ENCODE data around the gene DDAH2. TPM values are rescaled to one million over a fixed set of nuclear protein-coding genes. Genes with fewer than 3 reads are reported as not detected.
A peak's percentile ranks its signal among the peaks of the same experiment; 100 is the strongest.

DDAH2 gene, protein sequence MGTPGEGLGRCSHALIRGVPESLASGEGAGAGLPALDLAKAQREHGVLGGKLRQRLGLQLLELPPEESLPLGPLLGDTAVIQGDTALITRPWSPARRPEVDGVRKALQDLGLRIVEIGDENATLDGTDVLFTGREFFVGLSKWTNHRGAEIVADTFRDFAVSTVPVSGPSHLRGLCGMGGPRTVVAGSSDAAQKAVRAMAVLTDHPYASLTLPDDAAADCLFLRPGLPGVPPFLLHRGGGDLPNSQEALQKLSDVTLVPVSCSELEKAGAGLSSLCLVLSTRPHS
- polyA plus RNA-seq (ENCODE audit: insufficient read length in 10 of 10) = 100 to 1,000 TPM in 8 of 10 donors, 10 to 100 TPM in 2; 87.3 to 135 (median 109) TPM
- long read RNA-seq, donor 1, transcript DDAH2-213 (7 exons, 1,688 nt) = major isoform, 47 of 81 reads
- long read RNA-seq, donor 1, transcript DDAH2-212 (6 exons, 1,688 nt) = minor isoform, 21 of 81 reads
- long read RNA-seq, donor 1, partial matches to known transcripts = 5 of 81 reads
- long read RNA-seq, donor 1, other reads (novel, unspliced or antisense) = 0 of 81 reads
- long read RNA-seq, donor 2, transcript DDAH2-212 (6 exons, 1,688 nt) = minor isoform, 17 of 70 reads
- long read RNA-seq, donor 2, transcript DDAH2-213 (7 exons, 1,688 nt) = major isoform, 49 of 70 reads
- long read RNA-seq, donor 2, partial matches to known transcripts = 0 of 70 reads
- long read RNA-seq, donor 2, other reads (novel, unspliced or antisense) = 0 of 70 reads
- long read RNA-seq, donor 3 = 0 reads
- long read RNA-seq, donor 4, transcript DDAH2-213 (7 exons, 1,688 nt) = major isoform, 37 of 58 reads
- long read RNA-seq, donor 4, transcript DDAH2-212 (6 exons, 1,688 nt) = minor isoform, 16 of 58 reads
- long read RNA-seq, donor 4, partial matches to known transcripts = 0 of 58 reads
- long read RNA-seq, donor 4, other reads (novel, unspliced or antisense) = 0 of 58 reads
- long read RNA-seq, donor 5, transcript DDAH2-212 (6 exons, 1,688 nt) = minor isoform, 24 of 85 reads
- long read RNA-seq, donor 5, transcript DDAH2-213 (7 exons, 1,688 nt) = major isoform, 40 of 85 reads
- long read RNA-seq, donor 5, partial matches to known transcripts = 15 of 85 reads
- long read RNA-seq, donor 5, other reads (novel, unspliced or antisense) = 0 of 85 reads
- long read RNA-seq, donor 6, transcript DDAH2-212 (6 exons, 1,688 nt) = minor isoform, 22 of 67 reads
- long read RNA-seq, donor 6, transcript DDAH2-213 (7 exons, 1,688 nt) = major isoform, 38 of 67 reads
- long read RNA-seq, donor 6, transcript DDAH2-211 (7 exons, 1,330 nt) = minor isoform, 6 of 67 reads
- long read RNA-seq, donor 6, partial matches to known transcripts = 0 of 67 reads
- long read RNA-seq, donor 6, other reads (novel, unspliced or antisense) = 0 of 67 reads
- long read RNA-seq, donor 7, transcript DDAH2-220 (3 exons, 1,121 nt) = minor isoform, 7 of 45 reads
- long read RNA-seq, donor 7, transcript DDAH2-212 (6 exons, 1,688 nt) = minor isoform, 5 of 45 reads
- long read RNA-seq, donor 7, transcript DDAH2-213 (7 exons, 1,688 nt) = major isoform, 31 of 45 reads
- long read RNA-seq, donor 7, partial matches to known transcripts = 0 of 45 reads
- long read RNA-seq, donor 7, other reads (novel, unspliced or antisense) = 0 of 45 reads
- long read RNA-seq, donor 8, transcript DDAH2-212 (6 exons, 1,688 nt) = minor isoform, 18 of 52 reads
- long read RNA-seq, donor 8, transcript DDAH2-213 (7 exons, 1,688 nt) = major isoform, 30 of 52 reads
- long read RNA-seq, donor 8, partial matches to known transcripts = 0 of 52 reads
- long read RNA-seq, donor 8, other reads (novel, unspliced or antisense) = 0 of 52 reads
- long read RNA-seq, donor 9, transcript DDAH2-213 (7 exons, 1,688 nt) = major isoform, 10 of 13 reads
- long read RNA-seq, donor 9, partial matches to known transcripts = 0 of 13 reads
- long read RNA-seq, donor 9, other reads (novel, unspliced or antisense) = 0 of 13 reads

DNA sequence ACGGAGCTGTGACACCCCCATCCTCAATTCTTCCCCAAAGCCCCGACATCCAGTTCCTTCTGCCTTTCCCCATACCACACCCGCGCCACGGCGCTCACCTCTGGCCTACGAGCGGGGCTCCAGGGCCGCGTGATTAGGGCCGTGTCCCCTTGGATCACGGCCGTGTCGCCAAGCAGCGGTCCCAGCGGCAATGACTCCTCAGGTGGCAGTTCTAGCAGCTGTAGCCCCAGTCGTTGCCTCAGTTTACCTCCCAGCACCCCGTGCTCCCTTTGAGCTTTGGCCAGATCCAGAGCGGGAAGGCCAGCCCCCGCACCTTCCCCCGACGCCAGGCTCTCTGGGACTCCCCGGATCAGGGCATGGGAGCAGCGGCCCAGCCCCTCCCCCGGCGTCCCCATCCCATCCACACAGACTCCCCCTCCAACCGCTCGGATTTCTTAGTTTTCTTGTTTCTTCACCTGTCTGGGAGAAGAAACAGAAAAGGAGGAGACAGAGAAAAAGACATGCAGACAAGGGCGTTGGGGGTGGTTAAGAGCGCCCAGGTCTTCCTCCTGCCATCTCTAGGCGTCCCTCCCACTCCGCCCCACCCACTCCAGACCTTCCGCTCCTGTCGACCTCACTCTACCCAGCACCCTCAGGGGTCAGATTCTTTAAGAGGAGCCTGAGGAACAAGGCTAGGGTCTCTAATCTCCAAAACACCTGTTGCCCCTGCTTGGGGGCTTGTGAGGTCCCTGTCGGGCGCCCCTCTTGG is at the start of gene DDAH2:
TSS of gene DDAH2 (minus strand) at position 533 of the 748 bp plus-strand sequence. CDS start at position 395, 138 bp downstream.
- DNase-seq = peak in 1 of 3 donors; percentile 47

- no peak for DNase-seq
Observed at GRCh38 chr6:31778193-31778592, 49.1 kb upstream of the DDAH2 start.

DNA sequence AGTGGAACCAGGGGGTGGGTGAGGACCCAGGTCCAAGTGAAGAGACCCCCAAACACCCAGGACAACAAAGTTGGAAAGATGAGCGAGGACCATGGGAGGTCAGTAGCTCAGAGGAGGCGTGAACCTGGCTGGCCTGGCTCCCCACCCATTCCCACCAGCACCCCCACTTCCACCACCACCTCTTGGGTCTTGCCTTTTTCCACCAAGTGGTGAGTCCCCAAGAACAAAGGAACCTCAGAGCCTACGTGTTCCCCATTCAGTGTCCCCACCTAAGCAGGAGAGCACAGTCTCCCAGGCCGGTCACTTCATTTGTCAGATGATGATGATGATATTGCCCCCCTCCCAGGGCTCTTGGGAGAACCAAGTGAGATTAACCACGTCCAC is 48.6 kb upstream of the DDAH2 start:
- no peak for DNase-seq

DNA sequence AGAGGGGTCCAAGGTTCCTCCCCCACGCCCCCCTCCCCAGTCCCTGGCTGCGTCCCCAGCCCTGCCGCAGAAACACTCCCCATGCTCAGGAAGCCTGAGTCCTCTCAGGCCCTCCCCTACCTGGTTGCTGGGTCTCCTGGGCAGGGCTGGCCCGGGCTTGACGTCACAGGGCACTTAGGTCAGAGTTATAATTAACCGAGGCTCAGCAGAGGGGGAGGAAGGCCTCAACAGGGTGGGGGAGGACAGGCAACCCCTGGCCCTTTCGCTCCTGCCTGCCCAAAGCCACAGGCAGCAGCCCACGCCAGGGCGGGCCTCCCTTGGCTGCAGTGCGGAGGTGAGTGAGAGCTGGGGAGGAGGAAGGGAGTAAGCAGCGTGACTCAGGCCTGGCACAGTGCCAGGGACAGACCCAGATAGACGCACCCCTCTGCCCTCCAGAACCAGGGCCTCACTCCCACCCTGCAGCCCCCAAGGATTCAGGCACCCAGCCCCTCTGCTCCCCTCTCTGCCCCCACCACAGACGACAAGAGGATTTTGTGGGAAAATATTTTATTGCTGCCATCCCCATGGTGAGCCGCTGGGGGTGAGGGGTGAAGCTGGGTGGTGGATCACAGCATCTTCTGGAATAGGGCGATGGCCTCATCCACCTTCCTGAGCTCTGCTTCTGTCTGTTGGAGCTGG is 48.0 kb upstream of the DDAH2 start, which contains the start of gene VWA7:
TSS of gene VWA7 (minus strand) at position 340 of the 678 bp plus-strand sequence. CDS start 549 bp downstream, outside the sequence.
- peak in 2 of 3 donors; percentile 42 to 48 for DNase-seq

GRCh38 chr6:31776485-31776988 is 47.4 kb upstream of the DDAH2 start:
- no peak for DNase-seq

- no peak for DNase-seq
Observed at GRCh38 chr6:31775633-31776484, 46.8 kb upstream of the DDAH2 start.

DNA sequence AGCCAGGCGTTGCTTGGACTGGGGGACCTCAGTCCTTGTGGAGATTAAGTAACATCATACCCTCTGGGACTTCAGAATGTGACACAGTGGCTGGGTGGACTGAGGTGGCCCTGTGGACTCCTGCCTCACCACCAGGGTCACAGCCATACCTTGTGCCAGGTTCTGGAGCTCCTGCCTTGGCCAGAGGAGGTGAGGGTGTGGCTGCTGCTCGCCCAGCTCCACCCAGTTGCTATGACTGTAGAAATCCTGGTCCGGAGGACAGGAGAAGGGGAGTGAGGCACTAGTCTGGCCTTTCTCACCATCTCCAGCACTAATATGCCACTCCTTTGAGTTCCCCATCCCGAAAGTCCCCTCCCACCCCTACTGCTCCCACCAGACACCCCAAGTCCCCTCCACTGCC is 46.1 kb upstream of the DDAH2 start:
- DNase-seq = no peak

- DNase-seq = no peak
Observed at GRCh38 chr6:31771992-31772358, 42.9 kb upstream of the DDAH2 start.

GRCh38 chr6:31770860-31771259 is 41.8 kb upstream of the DDAH2 start:
- DNase-seq = no peak

DNA sequence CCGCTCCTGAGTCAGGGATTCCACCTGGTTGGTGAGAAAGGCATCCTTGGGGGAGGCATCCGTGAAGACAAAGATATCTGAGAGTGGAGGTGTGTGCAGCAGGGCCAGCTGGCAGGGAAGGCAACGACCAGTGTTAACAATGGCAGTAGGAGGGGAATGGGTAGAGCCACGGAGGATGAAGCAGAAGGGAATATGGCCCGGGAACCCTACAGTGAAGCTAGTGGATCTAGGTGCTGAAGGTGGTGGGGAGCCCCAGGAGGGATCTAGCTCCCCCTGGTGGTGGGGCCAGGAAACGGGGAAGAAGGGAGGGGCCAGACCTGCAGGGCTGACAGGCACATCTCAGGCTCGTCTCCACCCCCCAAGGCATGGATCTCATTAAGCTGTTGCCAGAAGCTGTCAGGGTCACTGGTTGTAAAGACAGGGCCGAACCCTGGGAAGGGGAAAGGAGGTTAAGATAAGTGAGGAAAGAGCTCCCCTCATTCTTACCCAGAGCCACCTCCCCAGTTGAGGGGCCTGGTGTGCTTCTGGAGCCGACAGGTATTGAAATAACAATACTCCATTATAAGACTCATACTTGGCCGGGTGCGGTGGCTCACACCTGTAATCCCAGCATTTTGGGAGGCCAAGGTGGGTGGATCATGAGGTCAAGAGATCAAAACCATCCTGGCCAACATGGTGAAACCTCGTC is 40.7 kb upstream of the DDAH2 start:
- peak in 2 of 3 donors; percentile 23 to 45 for DNase-seq

- no peak for DNase-seq
Observed at GRCh38 chr6:31768363-31769257, 39.5 kb upstream of the DDAH2 start.

- no peak for DNase-seq
Observed at GRCh38 chr6:31767096-31767645, 38.1 kb upstream of the DDAH2 start.

GRCh38 chr6:31765910-31766794 is 37.1 kb upstream of the DDAH2 start:
- DNase-seq = peak in 1 of 3 donors; percentile 34

GRCh38 chr6:31765559-31765909 is 36.4 kb upstream of the DDAH2 start:
- DNase-seq = no peak

DNA sequence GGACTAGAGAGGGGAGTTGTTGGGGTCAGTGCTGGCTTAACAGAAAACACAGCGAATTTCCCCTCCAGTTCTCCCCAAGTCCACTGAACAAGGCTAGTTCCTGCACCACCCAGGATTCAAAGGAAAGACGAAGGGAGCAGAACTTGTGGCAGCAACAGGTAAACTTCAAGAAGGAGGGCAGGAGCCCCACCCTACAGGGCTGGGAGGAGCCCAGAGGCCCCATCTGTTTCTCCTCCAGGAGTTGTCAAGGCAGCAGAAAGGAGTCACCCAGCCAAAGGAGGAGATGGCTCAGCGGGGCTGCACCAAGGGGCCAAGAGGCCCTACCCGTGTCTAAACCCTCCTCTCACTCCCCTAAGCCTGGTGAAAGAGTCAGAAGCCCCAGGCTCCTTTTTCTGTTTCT is 35.1 kb upstream of the DDAH2 start:
- no peak for DNase-seq

Measured in muscle of back (tissue), 13 donors.